GM19328 (cell line): ENCODE data around the gene CEP72.
"Not testable (repeated sequence)": the region's sequence is repeated elsewhere in the genome, so short reads cannot be mapped to it uniquely, and the experiment has no call there.

Experiments
- ATAC-seq: cut with Tn5 transposase; IDR thresholded peaks from one replicate; pipeline ENCODE4 v1.9.1; 2021; ENCODE audit warnings: mild to moderate bottlenecking, moderate library complexity; ENCODE audit not compliant: unreplicated experiment

CEP72 gene

DNA sequence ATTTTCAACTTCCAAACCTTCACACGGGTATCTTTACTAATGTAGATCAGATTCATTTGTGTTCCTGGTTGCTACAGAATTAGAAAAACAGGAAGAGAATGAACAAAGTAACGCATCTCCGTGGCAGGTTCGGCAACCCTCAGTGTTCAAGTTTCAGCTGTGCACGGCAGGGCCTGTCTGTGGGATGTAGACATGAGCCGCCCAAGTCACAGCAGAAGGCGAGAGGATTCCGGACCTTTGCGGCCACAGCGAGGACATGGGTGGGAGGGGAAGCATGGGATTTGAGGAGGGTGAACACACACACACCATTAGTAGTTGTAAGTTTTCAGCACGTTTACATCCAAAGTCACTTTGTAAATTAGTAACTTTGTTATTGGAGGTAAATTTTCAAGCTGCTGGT is 31.7 kb upstream of the CEP72 start:
- ATAC-seq: no peak

GRCh38 chr5:581266-581665 is 30.9 kb upstream of the CEP72 start:
- no peak for ATAC-seq

DNA sequence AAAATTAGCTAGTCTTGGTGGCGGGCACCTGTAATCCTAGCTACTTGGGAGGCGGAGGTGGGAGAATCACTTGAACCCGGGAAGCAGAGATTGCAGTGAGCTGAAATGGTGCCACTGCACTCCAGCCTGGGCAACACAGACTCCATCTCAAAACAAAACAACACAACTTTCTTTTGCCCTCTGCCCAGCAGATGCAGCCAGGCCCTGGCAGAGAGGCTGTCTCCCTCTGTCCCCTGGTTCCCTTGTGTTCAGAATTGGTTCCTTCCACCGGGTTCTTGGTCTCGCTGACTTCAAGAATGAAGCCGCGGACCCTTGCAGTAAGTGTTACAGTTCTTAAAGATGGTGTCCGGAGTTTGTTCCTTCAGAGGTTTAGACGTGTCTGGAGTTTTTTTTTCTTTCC is 30.2 kb upstream of the CEP72 start:
- ATAC-seq: no peak

DNA sequence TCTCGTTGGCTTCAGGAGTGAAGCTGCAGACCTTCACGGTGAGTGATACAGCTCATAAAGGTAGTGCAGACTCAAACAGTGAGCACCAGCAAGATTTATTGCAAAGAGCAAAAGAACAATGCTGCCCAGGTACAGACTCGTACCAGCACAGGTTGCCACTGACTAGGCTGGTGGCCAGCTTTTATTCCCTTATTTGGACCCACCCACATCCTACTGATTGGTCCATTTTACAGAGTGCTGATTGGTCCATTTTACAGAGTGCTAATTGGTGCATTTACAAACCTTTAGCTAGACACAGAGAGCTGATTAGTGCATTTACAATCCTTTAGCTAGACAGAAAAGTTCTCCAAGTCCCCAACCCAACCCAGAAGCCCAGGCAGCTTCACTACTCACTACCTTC is 29.7 kb upstream of the CEP72 start:
- not testable (repeated sequence) for ATAC-seq

DNA sequence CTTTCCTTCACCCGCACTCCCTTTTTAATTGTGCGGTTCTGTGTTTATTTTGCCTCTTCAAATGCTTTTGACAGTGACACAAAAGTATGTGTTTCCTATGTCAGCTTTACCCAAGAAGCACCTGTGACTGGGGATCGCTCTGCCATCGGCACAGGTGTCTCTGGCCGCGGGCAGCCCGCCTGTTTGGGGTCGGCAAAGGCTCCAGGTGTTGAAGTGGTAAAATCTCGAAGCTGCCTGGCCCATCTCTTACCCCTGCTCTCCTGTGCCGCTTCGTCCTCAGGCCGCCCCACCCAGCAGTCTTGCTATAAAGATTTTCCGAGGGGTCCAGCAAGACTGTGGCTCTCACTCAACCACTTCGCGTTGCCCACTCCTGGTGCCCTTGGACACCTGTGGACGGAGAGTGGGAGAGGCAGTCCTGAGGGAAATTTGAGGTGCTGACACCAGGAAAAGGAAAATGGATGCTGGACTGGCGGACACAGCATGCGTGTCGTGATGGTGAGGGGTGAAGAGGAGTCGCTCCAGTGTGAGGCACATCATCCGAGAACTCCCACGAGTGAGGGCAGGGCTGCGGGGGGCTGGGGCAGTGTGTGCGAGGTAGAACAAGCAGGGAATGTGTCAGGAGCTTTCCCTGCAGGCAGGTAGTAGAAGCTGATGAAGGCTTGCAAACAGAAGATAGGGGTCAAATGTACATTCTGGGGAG is 29.1 kb upstream of the CEP72 start:
- no peak for ATAC-seq

- ATAC-seq: no peak
Observed at GRCh38 chr5:583645-584044, 28.5 kb upstream of the CEP72 start.

- no peak for ATAC-seq
Observed at GRCh38 chr5:584216-584615, 27.9 kb upstream of the CEP72 start.

- no peak for ATAC-seq
Observed at GRCh38 chr5:584846-585245, 27.3 kb upstream of the CEP72 start.

DNA sequence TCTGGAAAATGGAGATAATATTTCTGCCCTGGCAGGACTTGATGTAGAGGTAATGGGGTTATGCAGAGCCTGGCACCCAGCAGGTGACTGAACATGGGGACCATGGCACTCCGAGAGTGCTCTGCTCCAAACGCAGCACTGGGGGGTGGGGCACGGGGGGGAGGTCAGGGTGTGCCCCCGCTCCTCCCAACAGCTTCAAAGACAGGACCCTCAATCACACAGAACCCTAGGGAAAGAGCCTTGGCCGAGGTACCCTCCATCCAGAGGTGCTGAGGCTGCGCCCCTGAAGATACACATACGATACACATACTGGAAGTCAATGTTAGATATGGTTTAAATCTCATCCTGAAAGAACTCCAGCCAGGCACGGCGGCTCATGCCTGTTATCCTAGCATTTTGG is 26.6 kb upstream of the CEP72 start:
- ATAC-seq: no peak

DNA sequence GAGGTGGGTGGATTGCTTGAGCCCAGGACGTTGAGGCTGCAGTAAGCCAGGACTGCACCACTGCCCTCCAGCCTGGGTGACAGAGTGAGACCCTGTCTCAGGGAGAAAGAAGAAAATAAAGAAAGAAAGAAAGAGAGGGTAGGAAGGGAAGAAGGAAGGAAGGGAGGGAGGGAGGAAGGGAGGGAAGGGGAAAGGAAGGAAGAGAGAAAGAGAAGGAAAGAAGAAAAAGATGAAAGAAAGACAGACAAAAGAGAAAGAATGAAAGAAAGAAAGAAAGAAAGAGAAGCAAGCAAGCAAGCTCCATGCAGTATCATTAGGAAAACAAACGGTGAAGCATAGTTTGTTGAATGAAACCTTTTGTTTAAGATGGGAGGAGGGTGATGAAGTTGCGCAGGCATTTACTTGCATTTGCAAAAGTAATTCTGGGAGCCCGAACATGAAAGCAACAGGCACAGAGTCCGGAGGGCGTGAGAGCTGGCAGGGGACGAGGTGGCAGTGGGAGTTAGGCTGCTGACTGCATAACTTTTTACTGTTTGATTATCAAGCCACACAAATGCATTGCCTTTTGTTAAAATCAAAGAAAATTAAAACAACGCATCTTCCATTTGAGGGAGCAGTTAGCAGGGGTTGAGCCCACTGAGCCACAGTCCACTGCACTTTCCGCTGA is 26.0 kb upstream of the CEP72 start:
- no peak for ATAC-seq

- ATAC-seq: no peak
Observed at GRCh38 chr5:586751-587285, 25.3 kb upstream of the CEP72 start.

DNA sequence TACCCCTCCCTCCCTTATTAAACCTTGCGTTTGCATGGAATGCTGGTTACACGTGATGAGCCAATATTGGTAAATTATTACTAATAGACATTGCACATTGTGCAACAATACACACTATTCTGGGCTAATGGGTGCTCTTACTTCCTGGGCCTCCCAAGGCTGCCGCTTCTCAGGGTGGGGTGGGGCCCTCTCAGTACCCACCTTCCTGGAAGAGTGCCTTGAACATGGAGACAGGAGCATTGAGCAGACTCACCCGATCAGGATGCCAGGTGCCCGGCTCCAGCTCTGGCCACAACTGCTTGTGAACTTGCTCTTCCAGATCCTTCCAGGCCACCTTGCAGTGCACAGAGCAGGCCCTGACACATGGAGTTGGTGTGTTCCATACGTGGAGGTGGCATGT is 24.7 kb upstream of the CEP72 start:
- no peak for ATAC-seq

DNA sequence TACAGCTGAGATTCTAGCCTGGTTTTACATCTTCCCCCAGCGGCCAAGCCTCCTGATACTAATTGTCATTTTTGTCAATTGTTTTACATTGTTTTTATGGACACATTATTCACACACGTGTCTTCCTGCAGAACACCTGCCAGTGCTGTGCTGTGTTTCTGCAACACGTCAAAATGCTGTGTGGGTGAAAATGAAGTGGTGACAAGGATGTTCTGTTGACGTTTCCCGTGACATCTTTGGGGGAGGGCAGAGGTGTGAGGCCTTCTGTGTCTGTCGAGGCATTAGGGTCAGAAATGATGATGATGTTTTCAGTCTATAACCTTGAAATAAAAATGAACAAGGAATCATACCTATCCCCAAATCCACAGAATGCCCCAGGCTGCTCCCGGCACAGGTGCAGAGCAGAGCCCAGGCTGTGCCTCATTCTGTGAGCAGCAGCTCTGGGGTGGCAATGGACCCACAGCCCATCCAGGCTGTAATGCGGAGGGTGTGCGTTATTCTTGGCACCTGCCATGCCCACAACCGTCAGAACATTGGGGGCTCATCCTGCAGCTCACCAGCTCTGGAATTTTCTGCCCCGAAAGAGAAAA is 23.6 kb upstream of the CEP72 start:
- ATAC-seq: no peak

- ATAC-seq: no peak
Observed at GRCh38 chr5:589173-589572, 23.0 kb upstream of the CEP72 start.

DNA sequence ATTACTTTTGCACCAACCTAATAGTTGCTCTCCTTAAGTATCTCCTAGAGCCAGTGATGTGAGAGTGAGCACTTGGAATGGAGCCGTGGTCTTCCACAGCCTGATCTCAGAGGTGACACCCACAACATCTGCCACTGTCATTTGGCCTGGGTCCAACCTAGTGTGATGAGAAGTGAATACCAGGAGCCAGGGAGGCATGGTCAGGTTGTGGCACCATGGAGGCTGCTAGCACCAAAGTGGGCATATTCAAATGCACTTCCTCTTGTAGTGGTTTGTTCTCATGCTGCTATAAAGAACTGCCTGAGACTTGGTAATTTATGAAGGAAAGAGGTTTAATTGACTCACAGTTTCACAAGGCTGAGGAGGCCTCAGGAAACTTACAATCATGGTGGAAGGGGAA is 22.6 kb upstream of the CEP72 start:
- ATAC-seq: no peak

DNA sequence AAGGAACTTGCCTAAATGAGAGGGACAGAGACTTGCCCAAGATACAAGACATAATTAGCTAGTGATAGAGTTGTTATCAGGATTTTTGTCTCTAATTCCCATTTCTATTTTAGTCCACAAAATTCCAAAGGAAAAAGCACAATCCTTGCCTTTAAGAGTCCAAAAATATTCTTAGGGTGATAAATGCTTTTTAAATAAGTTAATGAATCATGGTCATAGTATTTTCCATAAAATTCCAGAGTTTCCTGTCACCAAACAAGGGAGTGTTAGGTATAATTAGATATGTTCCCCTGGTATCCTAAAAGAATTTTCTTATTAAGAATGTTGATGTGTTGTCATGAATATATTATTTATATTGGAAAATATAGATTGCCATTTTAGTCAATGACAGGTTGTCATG is 21.8 kb upstream of the CEP72 start:
- ATAC-seq: no peak

- ATAC-seq: no peak
Observed at GRCh38 chr5:591746-592145, 20.4 kb upstream of the CEP72 start.

- ATAC-seq: no peak
Observed at GRCh38 chr5:592158-592557, 20.0 kb upstream of the CEP72 start.

- ATAC-seq: no peak
Observed at GRCh38 chr5:593511-593910, 18.6 kb upstream of the CEP72 start.

DNA sequence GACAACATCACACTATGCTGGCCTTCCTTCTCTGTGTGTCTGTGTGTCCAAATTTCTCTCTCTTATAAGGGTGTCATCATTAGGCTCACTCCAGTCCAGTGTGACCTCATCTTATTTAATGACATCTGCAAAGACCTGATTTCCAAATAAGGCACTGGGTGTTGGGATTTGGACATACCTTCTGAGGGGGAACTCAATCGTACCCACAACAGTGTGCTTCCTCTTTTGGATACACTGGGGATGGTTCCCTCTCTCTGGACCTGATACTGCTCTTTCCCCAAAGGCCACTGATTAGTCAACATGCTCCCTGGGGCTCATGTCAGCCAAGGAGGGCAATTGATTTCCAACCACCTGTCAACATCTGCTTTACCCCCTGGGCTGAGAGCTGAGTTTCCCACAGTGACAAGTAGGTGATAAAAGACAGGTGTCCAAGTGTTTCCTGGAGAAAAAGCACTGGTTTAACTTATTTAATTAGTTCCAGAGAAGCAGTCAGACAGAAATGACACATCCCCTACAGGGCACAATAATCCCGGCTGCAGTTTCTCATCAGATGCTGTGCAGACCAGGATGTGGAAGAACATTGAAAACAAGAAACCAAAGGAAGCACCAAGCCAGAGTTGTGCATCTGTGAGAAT is 17.8 kb upstream of the CEP72 start:
- no peak for ATAC-seq

- ATAC-seq: no peak
Observed at GRCh38 chr5:595285-595875, 16.8 kb upstream of the CEP72 start.
